ENCODE results near the gene ZNF765. TPM values are rescaled to one million over a fixed set of nuclear protein-coding genes. Genes with fewer than 3 reads are reported as not detected.
"Not testable (repeated sequence)": the region's sequence is repeated elsewhere in the genome, so short reads cannot be mapped to it uniquely, and the experiment has no call there.

ZNF765 gene
- total RNA-seq, 1 donor from 2014 or later: 10.8 TPM

GRCh38 chr19:53424968-53425597, 30.1 kb downstream of the ZNF765 start:
- DNase-seq (ENCODE audit: low read depth, low spot score): peak; percentile 76
- TF ChIP-seq CTCF (conservative IDR thresholded peaks at IDR 0.05): peak; percentile 87
- peaks cover 2% of the 10 kb centered on the region for H3K36me3 Mint-ChIP-seq (ENCODE audit: low read depth)
- peak overlapping the region; percentile 41 for H3K4me3 Mint-ChIP-seq
- no peak overlapping the region for H3K27ac Mint-ChIP-seq (ENCODE audit: unreplicated experiment)
- H3K4me1 Mint-ChIP-seq: peaks cover 4% of the 10 kb centered on the region
- no peaks in the 10 kb centered on the region for H3K9me3 Mint-ChIP-seq
- no peaks in the 10 kb centered on the region for H3K27me3 Mint-ChIP-seq (ENCODE audit: low read depth)

GRCh38 chr19:53431399-53432087, 36.6 kb downstream of the ZNF765 start, which contains the start of gene ZNF761:
ZNF761 (plus strand) TSS chr19:53431984; CDS start chr19:53447269, 15,285 bp downstream.
- Mint-ChIP-seq H3K27ac (ENCODE audit: unreplicated experiment) (peak within 1 kb of the TSS; percentile 86), H3K36me3 (ENCODE audit: low read depth) (peaks cover 15% of the 10 kb centered on the region)

GRCh38 chr19:53432088-53432661, 37.2 kb downstream of the ZNF765 start:
- no peaks in the 10 kb centered on the region for H3K9me3 Mint-ChIP-seq
- peaks cover 25% of the 10 kb centered on the region for H3K4me1 Mint-ChIP-seq
- H3K4me3 Mint-ChIP-seq: peak overlapping the region; percentile 97
- DNase-seq (ENCODE audit: low read depth, low spot score): peak; percentile 4
- peak overlapping the region; percentile 67 for H3K27ac Mint-ChIP-seq (ENCODE audit: unreplicated experiment)
- H3K36me3 Mint-ChIP-seq (ENCODE audit: low read depth): peaks cover 15% of the 10 kb centered on the region
- TF ChIP-seq CTCF (conservative IDR thresholded peaks at IDR 0.05): no peak
- peaks cover 9% of the 10 kb centered on the region for H3K27me3 Mint-ChIP-seq (ENCODE audit: low read depth)

More at GRCh38 chr19:53431399-53432087, 36.6 kb downstream of the ZNF765 start, which contains the start of gene ZNF761:
- Mint-ChIP-seq H3K4me1 (peaks cover 25% of the 10 kb centered on the region), H3K9me3 (no peaks in the 10 kb centered on the region), H3K4me3 (peak within 1 kb of the TSS; percentile 97), H3K27me3 (ENCODE audit: low read depth) (peaks cover 9% of the 10 kb centered on the region)
- peak; percentile 56 for TF ChIP-seq CTCF (conservative IDR thresholded peaks at IDR 0.05)
- DNase-seq (ENCODE audit: low read depth, low spot score): peak; percentile 96

- not testable (repeated sequence) for H3K27ac Mint-ChIP-seq (ENCODE audit: unreplicated experiment); H3K4me1 Mint-ChIP-seq; H3K4me3 Mint-ChIP-seq; H3K27me3 Mint-ChIP-seq (ENCODE audit: low read depth); DNase-seq (ENCODE audit: low read depth, low spot score)
- Mint-ChIP-seq H3K36me3 (ENCODE audit: low read depth) (peaks cover 75% of the 10 kb centered on the region), H3K9me3 (peaks cover 19% of the 10 kb centered on the region)
Measured at GRCh38 chr19:53443809-53444208, 48.9 kb downstream of the ZNF765 start.

- DNase-seq (ENCODE audit: low read depth, low spot score); H3K27me3 Mint-ChIP-seq (ENCODE audit: low read depth); H3K27ac Mint-ChIP-seq (ENCODE audit: unreplicated experiment); H3K4me3 Mint-ChIP-seq; H3K4me1 Mint-ChIP-seq: not testable (repeated sequence)
- Mint-ChIP-seq H3K36me3 (ENCODE audit: low read depth) (peaks cover 76% of the 10 kb centered on the region), H3K9me3 (peaks cover 20% of the 10 kb centered on the region)
Measured at GRCh38 chr19:53447196-53447595, 52.2 kb downstream of the ZNF765 start.

GRCh38 chr19:53455828-53456227, 60.9 kb downstream of the ZNF765 start:
- Mint-ChIP-seq H3K27me3 (ENCODE audit: low read depth) (no peaks in the 10 kb centered on the region), H3K9me3 (peaks cover 38% of the 10 kb centered on the region), H3K4me3 (no peak overlapping the region), H3K36me3 (ENCODE audit: low read depth) (peaks cover 85% of the 10 kb centered on the region), H3K27ac (ENCODE audit: unreplicated experiment) (no peak overlapping the region), H3K4me1 (no peaks in the 10 kb centered on the region)
- no peak for TF ChIP-seq CTCF (conservative IDR thresholded peaks at IDR 0.05)
- no peak for DNase-seq (ENCODE audit: low read depth, low spot score)

GRCh38 chr19:53460131-53460721, 65.3 kb downstream of the ZNF765 start:
- not testable (repeated sequence) for H3K27ac Mint-ChIP-seq (ENCODE audit: unreplicated experiment); H3K4me1 Mint-ChIP-seq; H3K27me3 Mint-ChIP-seq (ENCODE audit: low read depth); DNase-seq (ENCODE audit: low read depth, low spot score)
- H3K4me3 Mint-ChIP-seq: peak overlapping the region; percentile 10
- H3K9me3 Mint-ChIP-seq: peaks cover 43% of the 10 kb centered on the region
- peaks cover 56% of the 10 kb centered on the region for H3K36me3 Mint-ChIP-seq (ENCODE audit: low read depth)
